Smooth muscle cell (in vitro differentiated cells): ENCODE data around the gene EXOC3L1. TPM values are rescaled to one million over a fixed set of nuclear protein-coding genes. Genes with fewer than 3 reads are reported as not detected.

Experiments
- DNase-seq: peaks from one replicate; lab custom pipeline; 2025; ENCODE audit not compliant: unreplicated experiment; lab: John Stamatoyannopoulos, UW
- H2AFZ ChIP-seq: fragments of 200-600 bp; sonication (generic); 2 replicates; pipeline ENCODE4 v1.6.0; 2016; ENCODE audit warnings: antibody characterized with exemption, low read depth, mild to moderate bottlenecking
- H3F3A ChIP-seq: fragments of 200-600 bp; sonication (generic); 2 replicates; pipeline ENCODE4 v1.6.0; 2017; ENCODE audit warnings: antibody characterized with exemption, low read depth
- H3K27ac ChIP-seq: fragments of 200-600 bp; sonication (generic); 2 replicates; pipeline ENCODE4 v1.5.1; 2016; ENCODE audit warnings: low read depth, mild to moderate bottlenecking
- H3K27me3 ChIP-seq: fragments of 200-600 bp; sonication (generic); 2 replicates; pipeline ENCODE4 v1.6.1; 2016; ENCODE audit warnings: low read depth, mild to moderate bottlenecking
- H3K36me3 ChIP-seq: fragments of 200-600 bp; sonication (generic); 2 replicates; pipeline ENCODE4 v1.5.1; 2016; ENCODE audit warnings: low read depth
- H3K4me1 ChIP-seq: fragments of 200-600 bp; sonication (generic); 2 replicates; pipeline ENCODE4 v1.5.1; 2016; ENCODE audit warnings: low read depth
- H3K4me2 ChIP-seq: fragments of 200-600 bp; sonication (generic); 2 replicates; pipeline ENCODE4 v1.6.0; 2016; ENCODE audit warnings: mild to moderate bottlenecking
- H3K4me3 ChIP-seq: fragments of 200-600 bp; sonication (generic); 2 replicates; pipeline ENCODE4 v1.5.1; 2016; ENCODE audit warnings: mild to moderate bottlenecking
- H3K79me2 ChIP-seq: fragments of 200-600 bp; sonication (generic); 2 replicates; pipeline ENCODE4 v1.6.0; 2016; ENCODE audit warnings: low read depth, mild to moderate bottlenecking
- H3K9ac ChIP-seq: fragments of 200-600 bp; sonication (generic); 2 replicates; pipeline ENCODE4 v1.6.0; 2016; ENCODE audit warnings: low read depth
- H3K9me3 ChIP-seq: fragments of 200-600 bp; sonication (generic); replicated peaks from 2 replicates; pipeline ENCODE4 v1.5.1; 2016; ENCODE audit warnings: low read depth
- H4K20me1 ChIP-seq: fragments of 200-600 bp; sonication (generic); 2 replicates; pipeline ENCODE4 v1.6.0; 2016; ENCODE audit warnings: low read depth
- WGBS: methylation state at CpG from one replicate; pipeline ENCODE4 v1.1.7; 2016; ENCODE audit warnings: low lambda C conversion rate; 5-methylcytosine and 5-hydroxymethylcytosine counted together
- polyA plus RNA-seq: library from polyadenylated mRNA; unstranded; fragments of >200 nt; fragmentation: Nextera tagmentation; extraction: Ambion mirVana; gene quantifications from 2 replicates; pipeline ENCODE4 v1.2.1, GENCODE V29; 2016
- total RNA-seq: library from RNA; depleted of rRNA; stranded (reverse); fragments of >200 nt; gene quantifications from 2 replicates; pipeline ENCODE4 v1.2.3, GENCODE V29; 2014
- TF ChIP-seq, protein P1 (sequence below): fragments of 200-600 bp; sonication (generic); IDR thresholded peaks from 2 replicates; pipeline ENCODE4 v1.5.1; 2017; ENCODE audit warnings: borderline replicate concordance, mild to moderate bottlenecking, antibody characterized with exemption; ENCODE audit not compliant: insufficient read depth, poor library complexity, severe bottlenecking

The EXOC3L1 gene
- total and polyA plus RNA-seq, 2 experiments from 2014 or later = 0.51 TPM; not detected in 1

DNA sequence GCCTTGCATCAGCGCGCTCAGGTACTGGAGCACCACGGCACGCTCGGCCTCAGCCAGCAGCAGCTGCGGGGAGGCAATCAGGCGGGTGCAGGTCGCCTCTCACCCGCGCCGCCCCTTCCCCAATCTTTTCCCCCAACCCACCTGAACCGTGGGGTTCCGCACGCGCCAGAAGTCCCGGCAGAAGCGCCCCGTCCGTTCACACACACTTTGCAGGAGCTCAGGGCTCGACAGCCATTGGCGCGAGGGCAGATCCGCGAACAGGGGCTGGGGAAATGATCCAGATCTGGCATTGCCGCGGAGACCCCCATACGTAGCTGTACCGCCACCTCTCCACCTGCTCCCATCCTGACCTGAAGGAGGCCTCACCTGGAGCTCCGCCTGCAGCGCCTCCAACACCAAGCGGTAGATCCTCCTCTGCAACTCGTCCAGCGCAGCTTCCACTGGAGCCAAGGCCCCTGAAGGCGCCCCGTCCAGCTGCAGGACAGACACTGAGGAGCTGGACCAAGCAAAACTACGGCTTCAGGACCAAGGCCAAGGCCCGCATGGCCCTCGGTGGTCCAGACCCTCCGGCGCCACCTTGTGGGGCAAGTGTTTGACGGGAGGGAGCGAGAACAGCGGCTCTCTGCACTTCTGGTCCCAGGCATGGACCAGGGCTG lies 4.8 kb downstream of the EXOC3L1 start:
- DNase-seq = peak; percentile 78
- Histone ChIP-seq H3K36me3 (no peaks in the 10 kb centered on the region), H3K27ac (no peak overlapping the region), H3K4me3 (peak overlapping the region; percentile 63), H3K9ac (no peak overlapping the region), H3F3A (no peaks in the 10 kb centered on the region), H3K27me3 (no peaks in the 10 kb centered on the region), H3K9me3 (no peaks in the 10 kb centered on the region), H3K4me2 (peak overlapping the region; percentile 90), H4K20me1 (peaks cover 12% of the 10 kb centered on the region), H3K79me2 (peaks cover 10% of the 10 kb centered on the region), H2AFZ (no peak overlapping the region), H3K4me1 (peaks cover 13% of the 10 kb centered on the region)
- 25% methylated on average over 43 of the region's 43 CpGs for WGBS
- TF ChIP-seq, protein P1, sequence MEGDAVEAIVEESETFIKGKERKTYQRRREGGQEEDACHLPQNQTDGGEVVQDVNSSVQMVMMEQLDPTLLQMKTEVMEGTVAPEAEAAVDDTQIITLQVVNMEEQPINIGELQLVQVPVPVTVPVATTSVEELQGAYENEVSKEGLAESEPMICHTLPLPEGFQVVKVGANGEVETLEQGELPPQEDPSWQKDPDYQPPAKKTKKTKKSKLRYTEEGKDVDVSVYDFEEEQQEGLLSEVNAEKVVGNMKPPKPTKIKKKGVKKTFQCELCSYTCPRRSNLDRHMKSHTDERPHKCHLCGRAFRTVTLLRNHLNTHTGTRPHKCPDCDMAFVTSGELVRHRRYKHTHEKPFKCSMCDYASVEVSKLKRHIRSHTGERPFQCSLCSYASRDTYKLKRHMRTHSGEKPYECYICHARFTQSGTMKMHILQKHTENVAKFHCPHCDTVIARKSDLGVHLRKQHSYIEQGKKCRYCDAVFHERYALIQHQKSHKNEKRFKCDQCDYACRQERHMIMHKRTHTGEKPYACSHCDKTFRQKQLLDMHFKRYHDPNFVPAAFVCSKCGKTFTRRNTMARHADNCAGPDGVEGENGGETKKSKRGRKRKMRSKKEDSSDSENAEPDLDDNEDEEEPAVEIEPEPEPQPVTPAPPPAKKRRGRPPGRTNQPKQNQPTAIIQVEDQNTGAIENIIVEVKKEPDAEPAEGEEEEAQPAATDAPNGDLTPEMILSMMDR = peak; percentile 80

DNA sequence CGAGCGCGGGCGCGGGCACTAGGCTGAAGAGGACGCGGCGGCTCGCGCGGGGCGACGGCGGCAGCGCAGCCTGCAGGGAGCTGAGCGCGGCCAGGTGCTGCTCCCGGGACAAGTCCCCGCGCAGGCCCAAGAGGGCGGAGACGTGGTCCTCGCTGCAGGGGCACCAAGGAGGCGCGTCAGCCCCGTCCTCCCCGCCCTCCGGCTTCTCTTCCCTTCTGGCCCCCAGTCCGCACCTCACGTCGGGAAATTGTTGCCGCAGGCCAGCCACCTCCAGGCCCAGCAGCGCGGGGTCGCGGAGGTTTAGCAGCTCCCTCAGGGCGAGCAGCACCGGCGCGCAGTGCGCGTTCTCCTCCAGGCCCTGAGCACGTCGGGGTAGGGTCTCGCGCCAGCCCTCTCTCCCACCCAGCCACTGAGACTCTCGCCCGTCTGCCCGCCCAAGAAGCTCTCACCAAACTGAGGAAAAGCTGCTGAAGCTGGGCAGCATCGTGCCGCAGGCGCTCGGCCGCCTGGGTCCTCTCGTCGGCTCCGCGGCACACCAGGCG lies 5.4 kb downstream of the EXOC3L1 start:
- Histone ChIP-seq H3K27me3 (no peaks in the 10 kb centered on the region), H3K4me2 (peak overlapping the region; percentile 90), H3K9me3 (no peaks in the 10 kb centered on the region), H3K36me3 (no peaks in the 10 kb centered on the region), H3K4me3 (peak overlapping the region; percentile 63), H3K27ac (peak overlapping the region; percentile 94), H3K79me2 (peaks cover 10% of the 10 kb centered on the region), H3K4me1 (peaks cover 13% of the 10 kb centered on the region), H2AFZ (no peak overlapping the region), H3F3A (no peaks in the 10 kb centered on the region), H3K9ac (no peak overlapping the region), H4K20me1 (peaks cover 18% of the 10 kb centered on the region)
- DNase-seq = no peak
- TF ChIP-seq, protein P1 = no peak
- WGBS = 12% methylated on average over 43 of the region's 59 CpGs

GRCh38 chr16:67183627-67184452 lies 6.1 kb downstream of the EXOC3L1 start, which contains the start of gene MATCAP1:
TSS of gene MATCAP1 (minus strand) at chr16:67183963. CDS start at chr16:67180610, 3,353 bp downstream.
- peak within 1 kb of the TSS; percentile 43 for H2AFZ ChIP-seq
- H4K20me1 ChIP-seq = peaks cover 24% of the 10 kb centered on the region
- H3K36me3 ChIP-seq = no peaks in the 10 kb centered on the region
- WGBS = under 1% methylated on average over 63 of the region's 77 CpGs
- peak within 1 kb of the TSS; percentile 63 for H3K4me3 ChIP-seq
- no peaks in the 10 kb centered on the region for H3K27me3 ChIP-seq
- no peaks in the 10 kb centered on the region for H3K9me3 ChIP-seq
- peak; percentile 94 for DNase-seq
- H3K79me2 ChIP-seq = peaks cover 10% of the 10 kb centered on the region
- H3K27ac ChIP-seq = peak within 1 kb of the TSS; percentile 94
- H3K4me1 ChIP-seq = peaks cover 13% of the 10 kb centered on the region
- H3K4me2 ChIP-seq = peak within 1 kb of the TSS; percentile 90
- H3F3A ChIP-seq = no peaks in the 10 kb centered on the region
- TF ChIP-seq, protein P1 = no peak
- peak within 1 kb of the TSS; percentile 96 for H3K9ac ChIP-seq
